ENCODE measurements around the gene FAM228B.
"Not testable (repeated sequence)": the region's sequence is repeated elsewhere in the genome, so short reads cannot be mapped to it uniquely, and the experiment has no call there.

The FAM228B gene

DNA sequence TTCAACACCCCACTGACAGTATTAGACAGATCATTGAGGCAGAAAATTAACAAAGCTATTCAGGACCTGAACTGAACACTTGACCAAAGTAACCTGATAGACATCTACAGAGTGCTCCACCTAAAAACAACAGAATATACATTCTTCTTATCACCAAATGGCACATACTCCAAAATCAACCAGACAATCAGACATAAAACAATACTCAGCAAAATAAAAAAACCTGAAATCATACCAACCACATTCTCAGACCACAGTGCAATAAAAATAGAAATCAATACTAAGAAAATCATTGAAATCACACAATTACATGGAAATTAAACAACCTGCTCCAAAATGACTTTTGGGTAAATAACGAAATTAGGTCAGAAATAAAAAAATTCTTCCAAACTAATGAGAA is 15.9 kb upstream of the FAM228B start:
- TF ChIP-seq, protein P1, sequence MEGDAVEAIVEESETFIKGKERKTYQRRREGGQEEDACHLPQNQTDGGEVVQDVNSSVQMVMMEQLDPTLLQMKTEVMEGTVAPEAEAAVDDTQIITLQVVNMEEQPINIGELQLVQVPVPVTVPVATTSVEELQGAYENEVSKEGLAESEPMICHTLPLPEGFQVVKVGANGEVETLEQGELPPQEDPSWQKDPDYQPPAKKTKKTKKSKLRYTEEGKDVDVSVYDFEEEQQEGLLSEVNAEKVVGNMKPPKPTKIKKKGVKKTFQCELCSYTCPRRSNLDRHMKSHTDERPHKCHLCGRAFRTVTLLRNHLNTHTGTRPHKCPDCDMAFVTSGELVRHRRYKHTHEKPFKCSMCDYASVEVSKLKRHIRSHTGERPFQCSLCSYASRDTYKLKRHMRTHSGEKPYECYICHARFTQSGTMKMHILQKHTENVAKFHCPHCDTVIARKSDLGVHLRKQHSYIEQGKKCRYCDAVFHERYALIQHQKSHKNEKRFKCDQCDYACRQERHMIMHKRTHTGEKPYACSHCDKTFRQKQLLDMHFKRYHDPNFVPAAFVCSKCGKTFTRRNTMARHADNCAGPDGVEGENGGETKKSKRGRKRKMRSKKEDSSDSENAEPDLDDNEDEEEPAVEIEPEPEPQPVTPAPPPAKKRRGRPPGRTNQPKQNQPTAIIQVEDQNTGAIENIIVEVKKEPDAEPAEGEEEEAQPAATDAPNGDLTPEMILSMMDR (IDR thresholded peaks at IDR 0.05; ENCODE audit: control extremely low read depth, extremely low read depth, low read depth, missing control alignments), result no peak
- ChIA-PET POLR2A (no interaction called here), CTCF (interaction anchor here (3.1 kb wide), 1 partner anchor 23 kb away, joined by 10 read pairs; the partner anchor contains the start of gene TP53I3)
- no peak for DNase-seq (ENCODE audit: extremely low spot score)

DNA sequence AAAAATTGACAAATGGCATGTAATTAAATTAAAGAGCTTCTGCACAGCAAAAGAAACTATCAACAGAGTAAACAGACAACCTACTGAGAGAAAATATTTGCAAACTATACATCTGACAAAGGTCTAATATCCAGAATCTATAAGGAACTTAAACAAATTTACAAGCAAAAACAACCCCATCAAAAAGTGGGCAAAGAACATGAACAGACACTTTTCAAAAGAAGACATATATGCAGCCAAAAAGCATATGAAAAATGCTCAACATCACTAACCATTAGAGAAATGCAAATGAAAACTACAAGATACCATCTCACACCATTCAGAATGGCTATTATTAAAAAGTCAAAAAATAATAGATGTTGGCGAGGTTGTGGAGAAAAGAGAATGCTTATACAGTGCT is 13.8 kb upstream of the FAM228B start:
- POLR2A ChIA-PET, result interaction anchor here (0.6 kb wide), 1 partner anchor 32 kb away, joined by 7 read pairs; no protein-coding TSS in a partner anchor

DNA sequence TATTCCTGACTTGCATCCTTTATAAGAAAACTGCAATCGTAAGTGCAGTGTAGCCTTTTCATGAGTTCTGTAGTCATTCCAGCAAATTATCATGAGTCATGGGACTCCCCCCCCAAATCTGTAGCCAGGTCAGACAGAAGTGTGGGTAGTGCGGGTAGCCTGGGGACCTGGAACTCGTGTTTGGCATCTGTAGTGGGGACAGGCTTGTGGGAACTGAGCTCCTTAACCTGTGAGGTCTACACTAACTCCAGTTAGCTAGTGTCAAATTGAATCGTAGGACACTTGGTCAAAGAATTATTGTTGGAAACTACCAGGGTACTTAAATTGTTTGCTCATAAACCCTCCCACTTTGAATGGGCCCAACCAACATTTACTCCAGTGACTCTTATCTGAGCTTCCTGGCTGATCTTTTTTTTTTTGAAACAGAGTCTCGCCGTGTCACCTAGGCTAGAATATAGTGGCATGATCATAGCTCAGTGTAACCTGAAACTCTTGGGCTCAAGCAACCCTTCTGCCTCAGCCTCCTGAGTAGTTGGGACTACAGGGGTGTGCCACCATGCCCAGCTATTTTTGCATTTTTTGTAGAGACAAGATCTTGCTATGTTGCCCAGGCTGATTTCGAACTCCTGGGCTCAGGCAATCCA is 12.5 kb upstream of the FAM228B start:
- CTCF ChIA-PET, result interaction anchor here (1.9 to 3.2 kb wide), 4 partner anchors 11 to 26 kb away, joined by 6 to 13 read pairs (median 10); partner anchors contain the start of gene TP53I3
- POLR2A ChIA-PET, result no interaction called here
- no peak for DNase-seq (ENCODE audit: extremely low spot score)
- TF ChIP-seq, protein P1 (IDR thresholded peaks at IDR 0.05; ENCODE audit: control extremely low read depth, extremely low read depth, low read depth, missing control alignments), result no peak

More for the DNA sequence above, 13.8 kb upstream of the FAM228B start:
- DNase-seq (ENCODE audit: extremely low spot score), result not testable (repeated sequence)
- CTCF ChIA-PET, result interaction anchor here (2.2 to 3.2 kb wide), 3 partner anchors 12 to 25 kb away, joined by 9 to 13 read pairs (median 10); partner anchors contain the start of gene TP53I3

DNA sequence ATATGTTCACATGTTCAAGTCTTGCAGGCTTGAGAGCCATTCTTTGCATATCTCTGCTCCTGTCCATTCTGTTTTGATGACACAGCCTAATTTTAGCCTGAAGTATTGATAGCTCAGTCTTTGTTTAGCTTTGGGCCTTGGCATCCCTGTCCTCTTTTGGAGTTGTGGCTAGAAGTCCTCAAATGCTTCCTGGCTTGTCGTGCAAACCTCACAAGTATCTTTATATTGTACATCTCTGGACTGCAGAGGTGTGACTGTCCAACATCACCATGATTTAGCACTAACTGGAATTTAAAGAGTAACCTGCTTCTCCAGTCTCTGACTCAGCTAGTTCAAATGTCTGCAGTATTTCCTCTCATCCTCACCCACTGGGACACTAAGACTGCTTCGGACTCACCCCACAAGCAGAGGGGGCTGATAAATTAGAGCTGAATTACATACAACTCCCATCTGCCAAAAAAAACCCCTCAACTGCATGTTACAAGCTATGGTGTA is 11.8 kb upstream of the FAM228B start:
- TF ChIP-seq, protein P1 (IDR thresholded peaks at IDR 0.05; ENCODE audit: control extremely low read depth, extremely low read depth, low read depth, missing control alignments), result no peak
- ChIA-PET POLR2A (no interaction called here), CTCF (interaction anchor here (0.6 to 3.2 kb wide), 6 partner anchors 10 to 298 kb away, joined by 3 to 13 read pairs (median 8); partner anchors contain the start of gene TP53I3)
- DNase-seq (ENCODE audit: extremely low spot score), result no peak

DNA sequence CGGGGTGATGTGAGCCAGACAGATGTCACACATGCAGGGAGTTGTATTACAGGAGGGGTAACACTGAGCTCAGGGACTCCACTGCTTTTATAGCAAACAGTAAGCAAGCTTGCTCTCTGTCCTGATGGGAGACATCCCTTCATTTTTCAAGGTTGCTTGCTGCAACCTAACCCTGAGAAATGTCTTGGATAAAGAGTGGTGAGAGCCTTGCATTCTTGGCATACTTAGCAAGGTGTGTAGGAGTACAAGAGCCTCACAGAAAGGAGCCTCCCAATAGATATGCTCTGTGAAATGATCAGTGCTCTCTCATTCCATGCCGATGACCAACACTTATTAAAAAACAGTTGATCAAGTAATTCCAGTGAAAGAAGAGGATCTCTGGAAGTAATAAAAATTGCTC is 8.2 kb upstream of the FAM228B start:
- ChIA-PET CTCF (interaction anchor here (1.2 to 1.5 kb wide), 2 partner anchors 30 to 31 kb away, joined by 3 to 4 read pairs; no protein-coding TSS in a partner anchor), POLR2A (no interaction called here)

DNA sequence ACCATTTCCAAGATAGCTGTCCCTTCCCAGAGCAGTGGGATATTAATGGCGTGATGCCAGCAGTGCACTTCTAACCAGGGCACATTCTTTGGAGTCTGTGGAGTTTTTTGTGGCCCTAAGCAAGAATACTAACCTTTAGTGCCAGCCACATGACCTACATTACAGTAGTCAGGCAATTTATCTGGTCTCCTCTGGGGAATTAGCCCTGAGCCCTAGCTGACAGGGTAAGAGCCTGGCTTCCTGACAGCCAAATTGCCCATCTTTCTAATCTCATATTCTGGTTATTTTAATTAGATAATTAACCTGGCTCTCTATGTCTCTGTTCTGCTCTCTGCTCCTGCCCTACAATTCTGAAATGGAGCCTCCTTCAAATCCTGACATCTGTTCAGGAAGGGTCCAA is 5.4 kb upstream of the FAM228B start:
- TF ChIP-seq, protein P1 (IDR thresholded peaks at IDR 0.05; ENCODE audit: control extremely low read depth, extremely low read depth, low read depth, missing control alignments), result no peak
- ChIA-PET POLR2A (no interaction called here), CTCF (interaction anchor here (1.1 to 2.3 kb wide), 3 partner anchors 13 to 34 kb away, joined by 3 to 12 read pairs (median 4); partner anchors contain the start of gene TP53I3)
- no peak for DNase-seq (ENCODE audit: extremely low spot score)

More for the DNA sequence above, 8.2 kb upstream of the FAM228B start:
- DNase-seq (ENCODE audit: extremely low spot score), result no peak
- TF ChIP-seq, protein P1 (IDR thresholded peaks at IDR 0.05; ENCODE audit: control extremely low read depth, extremely low read depth, low read depth, missing control alignments), result no peak

DNA sequence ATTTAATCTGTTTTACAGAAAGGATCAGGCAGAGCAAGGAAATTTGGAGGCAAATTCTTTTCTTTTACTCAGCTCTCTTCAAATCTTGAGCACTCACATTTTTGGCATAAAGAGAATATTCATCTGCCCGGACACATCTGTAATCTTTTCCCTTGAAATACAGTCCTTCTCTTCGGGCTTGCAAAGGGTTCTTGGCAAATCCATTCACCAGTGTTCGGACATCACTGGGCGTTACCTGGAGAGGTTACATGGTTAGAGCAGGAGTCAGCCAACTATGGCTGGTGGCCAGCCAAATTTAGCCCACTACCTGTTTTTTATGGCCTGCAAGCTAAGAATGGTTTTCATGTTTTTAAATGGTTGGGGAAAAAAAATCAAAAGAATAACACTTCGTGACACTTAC is 2.2 kb upstream of the FAM228B start:
- no peak for DNase-seq (ENCODE audit: extremely low spot score)
- ChIA-PET CTCF (interaction anchor here (1.7 to 2.6 kb wide), 3 partner anchors 10 to 37 kb away, joined by 4 to 14 read pairs (median 13); partner anchors contain the start of gene TP53I3), POLR2A (interaction anchor here (1.8 kb wide), 1 partner anchor 194 kb away, joined by 9 read pairs; the partner anchor contains the start of gene ATAD2B)
- TF ChIP-seq, protein P1 (IDR thresholded peaks at IDR 0.05; ENCODE audit: control extremely low read depth, extremely low read depth, low read depth, missing control alignments), result no peak
